GM06990 (cell line): ENCODE measurements around the gene ABHD12B.
A peak's percentile ranks its signal among the peaks of the same experiment; 100 is the strongest.

Source experiments
- DNase-seq: peaks from one replicate; pipeline ENCODE4 v3.0.0-alpha.2; 2011; ENCODE audit not compliant: insufficient read length; ENCODE audit errors: extremely low read depth
- H3K27me3 ChIP-seq: replicated peaks from 2 replicates; pipeline ENCODE4 v1.6.0; 2011; ENCODE audit warnings: low read length; ENCODE audit not compliant: control insufficient read depth, insufficient read depth
- H3K36me3 ChIP-seq: 2 replicates; pipeline ENCODE4 v1.5.1; 2011; ENCODE audit warnings: low read length; ENCODE audit not compliant: control insufficient read depth, insufficient read depth
- H3K4me3 ChIP-seq: replicated peaks from 2 replicates; pipeline ENCODE4 v1.5.1; 2011; ENCODE audit warnings: low read depth, mild to moderate bottlenecking, control low read depth, low read length
- CTCF ChIP-seq: IDR thresholded peaks from 2 replicates; pipeline ENCODE4 v1.5.1; 2011; ENCODE audit warnings: low read length, control low read depth, mild to moderate bottlenecking, inconsistent platforms; ENCODE audit not compliant: insufficient read depth, poor library complexity, severe bottlenecking

Gene ABHD12B

GRCh38 chr14:50943261-50943942 is 71.5 kb downstream of the ABHD12B start:
- peak overlapping the region; percentile 66 for H3K4me3 ChIP-seq
- no peak for TF ChIP-seq CTCF
- no peak for DNase-seq
- no peaks in the 10 kb centered on the region for H3K36me3 ChIP-seq
- peaks cover 8% of the 10 kb centered on the region for H3K27me3 ChIP-seq

- TF ChIP-seq CTCF: no peak
These were observed 72.2 kb downstream of the ABHD12B start, which contains the start of gene PYGL for GRCh38 chr14:50943943-50944646. Gene PYGL, minus strand, starts transcription at chr14:50944483. Its CDS starts 80 bp downstream, at chr14:50944403.

GRCh38 chr14:50944647-50945413 is 73.0 kb downstream of the ABHD12B start:
- H3K27me3 ChIP-seq: peaks cover 8% of the 10 kb centered on the region
- H3K4me3 ChIP-seq: peak overlapping the region; percentile 66
- no peak for TF ChIP-seq CTCF
- no peaks in the 10 kb centered on the region for H3K36me3 ChIP-seq
- DNase-seq: no peak

More at GRCh38 chr14:50943943-50944646, 72.2 kb downstream of the ABHD12B start, which contains the start of gene PYGL:
- Histone ChIP-seq H3K36me3 (no peaks in the 10 kb centered on the region), H3K4me3 (peak within 1 kb of the TSS; percentile 66), H3K27me3 (peaks cover 8% of the 10 kb centered on the region)
- peak; percentile 35 for DNase-seq

- no peak for DNase-seq
- no peaks in the 10 kb centered on the region for H3K36me3 ChIP-seq
- H3K27me3 ChIP-seq: peaks cover 8% of the 10 kb centered on the region
- TF ChIP-seq CTCF: no peak
- H3K4me3 ChIP-seq: no peak overlapping the region
These were observed 74.5 kb downstream of the ABHD12B start for GRCh38 chr14:50946234-50946935.

- TF ChIP-seq CTCF: no peak
- peaks cover 8% of the 10 kb centered on the region for H3K27me3 ChIP-seq
- H3K4me3 ChIP-seq: no peak overlapping the region
- H3K36me3 ChIP-seq: no peaks in the 10 kb centered on the region
- no peak for DNase-seq
These were observed 75.6 kb downstream of the ABHD12B start for GRCh38 chr14:50947446-50947845.
